SK-N-SH (cell line): ENCODE data around the gene C10orf143. TPM values are rescaled to one million over a fixed set of nuclear protein-coding genes. Genes with fewer than 3 reads are reported as not detected.

Experiments
- CTCF ChIA-PET: fragments of 300-600, 350-600 bp; formaldehyde crosslinking; extraction: SDS; loops from one replicate; lab custom pipeline; 2021; lab: Yijun Ruan, JAX
- POLR2A ChIA-PET: fragments of 350-600 bp; sonication (Branson Sonifier 250); formaldehyde crosslinking; extraction: SDS; loops from one replicate; lab custom pipeline; 2020; ENCODE audit warnings: antibody characterized with exemption, inconsistent platforms; lab: Yijun Ruan, JAX
- DNase-seq: peaks from one replicate; pipeline ENCODE4 v3.0.0; 2012
- H2AFZ ChIP-seq: fragments of 200-600 bp; sonication (generic); 2 replicates; pipeline ENCODE4 v1.8.1; 2016; ENCODE audit warnings: antibody characterized with exemption, mild to moderate bottlenecking, low read depth
- H3F3A ChIP-seq: fragments of 200-600 bp; sonication (generic); replicated peaks from 2 replicates; pipeline ENCODE3; 2016; ENCODE audit warnings: antibody characterized with exemption, mild to moderate bottlenecking; ENCODE audit not compliant: insufficient read depth
- H3K27ac ChIP-seq, 2 experiments: fragments of 200-500 bp in 1 of 2; fragments of 200-600 bp in 1 of 2; sonication (Bioruptor generic) in 1 of 2; sonication (generic), shearing (Covaris generic) in 1 of 2; 2 replicates each; pipeline versions ENCODE4 v1.5.1 to v1.6.1; 2014 to 2016; ENCODE audit warnings: low read depth in 2 of 2, inconsistent platforms in 1 of 2, low read length in 1 of 2, mild to moderate bottlenecking in 1 of 2, mixed read lengths in 1 of 2
- H3K27me3 ChIP-seq: fragments of 200-600 bp; sonication (generic), shearing (Covaris generic); 2 replicates; pipeline ENCODE4 v1.6.1; 2016; ENCODE audit warnings: mixed run types; ENCODE audit not compliant: insufficient read depth
- H3K36me3 ChIP-seq, 2 experiments: fragments of 200-500 bp in 1 of 2; fragments of 200-600 bp in 1 of 2; sonication (Bioruptor generic) in 1 of 2; sonication (generic) in 1 of 2; replicated peaks in 1 of 2; 2 replicates each; pipeline versions ENCODE3 to v1.5.1; 2014 to 2016; ENCODE audit warnings: low read length in 1 of 2, mild to moderate bottlenecking in 1 of 2; ENCODE audit not compliant: insufficient read depth in 2 of 2, control insufficient read depth in 1 of 2
- H3K4me1 ChIP-seq, 2 experiments: fragments of 200-500 bp in 1 of 2; fragments of 200-600 bp in 1 of 2; sonication (Bioruptor generic) in 1 of 2; sonication (generic), shearing (Covaris generic) in 1 of 2; 2 replicates each; pipeline versions ENCODE4 v1.5.1 to v1.6.1; 2014 to 2016; ENCODE audit warnings: low read depth in 1 of 2, low read length in 1 of 2, mixed run types in 1 of 2; ENCODE audit not compliant: insufficient read depth in 2 of 2, control insufficient read depth in 1 of 2
- H3K4me2 ChIP-seq: fragments of 200-600 bp; sonication (generic), shearing (Covaris generic); 2 replicates; pipeline ENCODE4 v1.6.1; 2017; ENCODE audit warnings: mixed run types
- H3K4me3 ChIP-seq, 2 experiments: fragments of 200-500 bp in 1 of 2; fragments of 200-600 bp in 1 of 2; sonication (Bioruptor generic) in 1 of 2; sonication (generic), shearing (Covaris generic) in 1 of 2; 2 replicates each; pipeline versions ENCODE4 v1.5.1 to v1.8.1; 2014 to 2016; ENCODE audit warnings: low read depth in 2 of 2, inconsistent platforms in 1 of 2, low read length in 1 of 2, mild to moderate bottlenecking in 1 of 2, mixed read lengths in 1 of 2, moderate library complexity in 1 of 2
- H3K79me2 ChIP-seq: fragments of 200-600 bp; sonication (generic); 2 replicates; pipeline ENCODE4 v1.8.1; 2017; ENCODE audit warnings: mild to moderate bottlenecking; ENCODE audit not compliant: insufficient read depth
- H3K9ac ChIP-seq: fragments of 200-600 bp; sonication (generic); 2 replicates; pipeline ENCODE4 v1.6.1; 2017; ENCODE audit warnings: mixed run types
- H3K9me2 ChIP-seq: fragments of 200-600 bp; sonication (generic); 2 replicates; pipeline ENCODE4 v1.6.1; 2017; ENCODE audit warnings: mixed run types
- H3K9me3 ChIP-seq: fragments of 200-600 bp; sonication (generic); 2 replicates; pipeline ENCODE4 v1.6.1; 2017; ENCODE audit warnings: mixed run types, mild to moderate bottlenecking, moderate library complexity
- H4K20me1 ChIP-seq: fragments of 200-600 bp; sonication (generic); 2 replicates; pipeline ENCODE4 v1.6.1; 2017; ENCODE audit warnings: mild to moderate bottlenecking, mixed run types; ENCODE audit not compliant: insufficient read depth
- CHD2 ChIP-seq: fragments of 150-350 bp; IDR thresholded peaks from 2 replicates; pipeline ENCODE4 v1.6.1; 2018; ENCODE audit warnings: low read length; ENCODE audit not compliant: partially characterized antibody
- EP300 ChIP-seq, 2 experiments: IDR thresholded peaks; 2 replicates each; pipeline versions ENCODE4 v1.4.0 to v1.6.1; 2012; ENCODE audit warnings: borderline replicate concordance in 1 of 2, low read depth in 1 of 2, low read length in 1 of 2
- EZH2phosphoT487 ChIP-seq: fragments of 200-600 bp; sonication (generic); IDR thresholded peaks from 2 replicates; pipeline ENCODE4 v1.6.1; 2017; ENCODE audit warnings: low read depth, mixed run types, mild to moderate bottlenecking, antibody characterized with exemption, moderate library complexity, borderline replicate concordance
- FOSL2 ChIP-seq: IDR thresholded peaks from 2 replicates; pipeline ENCODE4 v1.4.0; 2012; ENCODE audit warnings: low read depth, mild to moderate bottlenecking, moderate library complexity, borderline replicate concordance
- IRF3 ChIP-seq: fragments of 150-350 bp; IDR thresholded peaks from 2 replicates; pipeline ENCODE4 v1.6.1; 2016; ENCODE audit warnings: mild to moderate bottlenecking, low read depth, low read length
- MEF2A ChIP-seq: IDR thresholded peaks from 2 replicates; pipeline ENCODE4 v1.4.0; 2012; ENCODE audit warnings: low read depth, borderline replicate concordance
- MXI1 ChIP-seq: IDR thresholded peaks from 2 replicates; pipeline ENCODE4 v1.6.1; 2012; ENCODE audit warnings: mild to moderate bottlenecking, low read depth, low read length, improper control_type of control experiment
- PBX3 ChIP-seq: IDR thresholded peaks from 2 replicates; pipeline ENCODE4; 2012
- RCOR1 ChIP-seq: fragments of 150-350 bp; IDR thresholded peaks from 2 replicates; pipeline ENCODE4 v1.6.1; 2017; ENCODE audit warnings: antibody characterized with exemption, low read length
- REST ChIP-seq: IDR thresholded peaks from 2 replicates; pipeline ENCODE4 v1.6.1; 2012; ENCODE audit warnings: mild to moderate bottlenecking, low read depth, low read length, moderate library complexity
- SIN3A ChIP-seq: IDR thresholded peaks from 2 replicates; pipeline ENCODE4 v1.6.1; 2012; ENCODE audit warnings: low read depth, mild to moderate bottlenecking, low read length, moderate library complexity, borderline replicate concordance
- SMC3 ChIP-seq: IDR thresholded peaks from 2 replicates; pipeline ENCODE4 v1.6.1; 2012; ENCODE audit warnings: low read depth, low read length, improper control_type of control experiment
- TAF1 ChIP-seq: IDR thresholded peaks from 2 replicates; pipeline ENCODE4 v1.6.1; 2012; ENCODE audit warnings: low read depth, mild to moderate bottlenecking, low read length, moderate library complexity, borderline replicate concordance
- TCF12 ChIP-seq: IDR thresholded peaks from 2 replicates; pipeline ENCODE4 v1.4.0; 2012
- YY1 ChIP-seq: IDR thresholded peaks from 2 replicates; pipeline ENCODE4 v1.4.0; 2012; ENCODE audit warnings: low read depth, mild to moderate bottlenecking
- WGBS: methylation state at CpG from one replicate; pipeline ENCODE4 v1.1.6; 2017; ENCODE audit warnings: low lambda C conversion rate; 5-methylcytosine and 5-hydroxymethylcytosine counted together
- polyA plus RNA-seq, 3 experiments: library from polyadenylated mRNA; depleted of rRNA; stranded (reverse); fragments of >200 nt; gene quantifications; 2 replicates each; pipeline ENCODE4 v1.2.3, GENCODE V29; 2012

The C10orf143 gene
- polyA plus RNA-seq, 1 of the 3 experiments (the other 2 are of a cell fraction) = 2.2 TPM

GRCh38 chr10:130141038-130141437 lies 30.4 kb upstream of the C10orf143 start:
- Histone ChIP-seq H3K36me3 (peaks cover 8 to 23% of the 10 kb centered on the region in 2 experiments), H3K4me3 (no peak overlapping the region), H4K20me1 (peaks cover 87% of the 10 kb centered on the region), H3K27ac (no peak overlapping the region), H3K4me2 (no peak overlapping the region), H3F3A (peaks cover 3% of the 10 kb centered on the region), H3K79me2 (peaks cover 94% of the 10 kb centered on the region), H3K9me3 (no peaks in the 10 kb centered on the region), H3K4me1 (peaks cover 9 to 11% of the 10 kb centered on the region in 2 experiments; a peak in 1 of 4 replicates), H3K27me3 (no peaks in the 10 kb centered on the region), H3K9ac (no peak overlapping the region), H2AFZ (no peak overlapping the region), H3K9me2 (no peaks in the 10 kb centered on the region)
- POLR2A ChIA-PET = no interaction called here
- WGBS = 85% methylated on average over 4 of the region's 4 CpGs
- CTCF ChIA-PET = interaction anchor here (0.9 to 1.8 kb wide), 2 partner anchors 13 to 49 kb away, joined by 3 to 7 read pairs; no protein-coding TSS in a partner anchor
- DNase-seq = no peak
- TF ChIP-seq YY1 (no peak), MXI1 (no peak), EZH2phosphoT487 (no peak), PBX3 (no peak), CHD2 (no peak), MEF2A (no peak), EP300 (IDR thresholded peaks at IDR 0.05; ENCODE audit: borderline replicate concordance in 1 of 2, low read depth in 1 of 2, low read length in 1 of 2) (no peak), SIN3A (no peak), REST (no peak), RCOR1 (no peak)

- ChIA-PET CTCF (interaction anchor here (1.0 to 1.2 kb wide), 2 partner anchors 8 to 15 kb away, joined by 3 to 4 read pairs; no protein-coding TSS in a partner anchor), POLR2A (no interaction called here)
- Histone ChIP-seq H4K20me1 (peaks cover 84% of the 10 kb centered on the region), H3K4me1 (peaks cover 9 to 16% of the 10 kb centered on the region in 2 experiments; a peak in 1 of 4 replicates), H2AFZ (no peak overlapping the region), H3K27me3 (no peaks in the 10 kb centered on the region), H3K9me3 (no peaks in the 10 kb centered on the region), H3K27ac (no peak overlapping the region), H3K36me3 (peaks cover 5 to 18% of the 10 kb centered on the region in 2 experiments), H3K4me2 (no peak overlapping the region), H3F3A (peaks cover 3% of the 10 kb centered on the region), H3K9ac (no peak overlapping the region), H3K79me2 (peaks cover 89% of the 10 kb centered on the region), H3K4me3 (no peak overlapping the region), H3K9me2 (no peaks in the 10 kb centered on the region)
- 94% methylated on average over 1 of the region's 1 CpG for WGBS
- no peak for TF ChIP-seq TAF1
- no peak for TF ChIP-seq RCOR1
- TF ChIP-seq REST = no peak
- no peak for TF ChIP-seq IRF3
- TF ChIP-seq EZH2phosphoT487 = no peak
- no peak for TF ChIP-seq FOSL2
- TF ChIP-seq SIN3A = no peak
- no peak for TF ChIP-seq TCF12
- TF ChIP-seq SMC3 = no peak
- DNase-seq = no peak
Measured at GRCh38 chr10:130140425-130140824, 29.8 kb upstream of the C10orf143 start.
